GM18873 (cell line): ENCODE measurements around the gene RAP1GAP.
"Not testable (repeated sequence)": the region's sequence is repeated elsewhere in the genome, so short reads cannot be mapped to it uniquely, and the experiment has no call there.

Source experiments
- ATAC-seq: cut with Tn5 transposase; IDR thresholded peaks from one replicate; pipeline ENCODE4 v1.9.1; 2021; ENCODE audit warnings: mild to moderate bottlenecking, moderate library complexity, moderate number of reproducible peaks; ENCODE audit not compliant: unreplicated experiment, low FRiP score

RAP1GAP gene

DNA sequence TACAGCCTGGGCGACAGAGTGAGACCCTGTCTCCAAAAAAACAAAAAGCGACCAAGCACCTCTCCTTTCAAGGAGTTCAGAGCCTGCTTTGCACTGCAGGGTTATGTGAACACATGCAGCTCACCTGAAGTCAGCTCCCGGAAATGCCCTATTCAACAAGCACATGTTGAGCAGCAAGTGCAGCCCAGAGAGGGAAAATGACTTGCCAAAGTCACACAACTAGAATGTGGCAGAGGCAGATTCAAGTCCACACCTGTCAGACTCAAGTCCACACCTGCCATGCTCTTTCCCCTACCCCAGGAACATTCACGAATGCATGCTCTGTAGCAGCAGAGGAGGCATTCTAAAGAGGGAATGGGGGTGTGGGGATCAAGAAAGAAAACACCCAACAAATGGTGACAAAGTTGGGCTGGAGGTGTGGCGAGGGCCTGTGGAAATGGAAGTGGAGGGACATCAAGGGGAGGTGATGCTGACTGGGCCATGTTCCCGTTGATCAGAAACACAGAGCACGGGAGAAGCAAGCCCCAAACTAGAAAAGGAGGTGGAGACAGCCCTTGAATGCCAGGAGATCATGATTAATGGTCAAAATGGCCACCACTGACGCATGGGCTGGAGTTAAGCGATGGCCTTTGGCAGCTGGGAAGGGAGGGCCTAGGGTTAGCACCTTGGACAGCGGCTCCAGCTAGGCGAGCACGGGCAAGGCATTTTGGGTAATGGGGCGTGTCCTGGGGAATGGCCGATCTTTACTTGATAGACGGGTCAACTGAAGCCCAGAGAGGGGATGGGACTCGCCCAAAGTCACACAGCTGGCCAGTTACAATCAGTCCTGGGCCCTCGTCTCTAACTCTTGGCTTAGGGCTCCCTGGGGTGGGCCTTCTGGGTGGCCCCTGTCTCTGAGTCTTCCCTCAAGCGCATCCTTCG lies 21.5 kb downstream of the RAP1GAP start:
- no peak for ATAC-seq

DNA sequence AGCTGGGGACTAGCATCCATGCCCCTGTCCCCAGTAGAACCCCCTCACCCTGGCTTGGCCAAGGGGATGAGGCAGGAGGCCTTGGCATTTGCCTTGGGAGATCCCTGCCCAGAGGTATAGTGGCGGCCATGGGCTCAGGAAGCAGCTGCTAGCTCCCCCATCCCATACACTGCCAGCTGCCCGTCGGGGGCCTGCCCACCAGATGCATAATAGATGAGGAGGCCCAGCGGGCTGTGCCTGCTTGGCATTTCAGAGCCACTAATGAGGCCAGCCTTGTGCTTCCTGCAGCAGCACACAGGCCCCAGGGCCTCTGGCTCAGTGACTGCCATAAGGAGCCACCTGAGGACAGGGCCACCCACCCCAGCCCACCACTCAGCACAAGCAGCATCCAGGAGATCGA lies 23.6 kb downstream of the RAP1GAP start:
- ATAC-seq, result no peak

DNA sequence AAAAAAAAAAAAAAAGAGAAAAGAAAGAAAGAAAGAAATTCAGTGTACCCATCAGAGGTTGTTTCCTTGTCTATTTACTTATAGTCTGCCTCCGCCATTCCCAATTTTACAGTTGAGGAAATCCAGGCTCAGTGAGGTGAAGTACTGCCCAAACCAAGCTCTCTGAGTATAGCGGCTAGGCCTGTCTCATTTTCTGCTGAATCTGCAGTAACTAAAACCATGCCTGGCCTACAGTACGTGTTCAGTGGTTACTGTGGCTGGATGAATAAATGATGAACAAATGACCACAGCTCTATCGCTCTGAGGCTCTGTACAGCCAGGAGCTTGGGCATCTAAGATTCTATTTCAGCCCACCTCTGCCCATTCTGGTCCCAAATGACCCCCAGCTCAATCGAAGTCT lies 24.3 kb downstream of the RAP1GAP start:
- no peak for ATAC-seq

DNA sequence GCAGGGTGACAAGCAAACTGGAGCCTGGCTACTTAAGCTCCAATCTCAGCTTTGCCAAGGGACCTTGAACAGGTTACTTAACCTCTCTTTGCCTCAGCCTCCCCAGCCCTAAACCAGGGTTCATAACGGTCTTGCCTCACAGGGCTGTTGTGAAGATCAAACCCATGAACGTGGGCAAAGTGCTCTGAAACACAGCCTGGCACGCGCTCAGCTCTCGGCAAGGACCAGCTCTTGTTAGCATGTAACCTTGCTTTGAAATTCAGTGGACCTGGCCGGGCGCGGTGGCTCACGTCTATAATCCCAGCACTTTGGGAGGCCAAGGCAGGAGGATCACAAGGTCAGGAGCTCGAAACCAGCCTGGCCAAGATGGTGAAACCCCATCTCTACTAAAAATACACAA lies 24.8 kb downstream of the RAP1GAP start:
- no peak for ATAC-seq

DNA sequence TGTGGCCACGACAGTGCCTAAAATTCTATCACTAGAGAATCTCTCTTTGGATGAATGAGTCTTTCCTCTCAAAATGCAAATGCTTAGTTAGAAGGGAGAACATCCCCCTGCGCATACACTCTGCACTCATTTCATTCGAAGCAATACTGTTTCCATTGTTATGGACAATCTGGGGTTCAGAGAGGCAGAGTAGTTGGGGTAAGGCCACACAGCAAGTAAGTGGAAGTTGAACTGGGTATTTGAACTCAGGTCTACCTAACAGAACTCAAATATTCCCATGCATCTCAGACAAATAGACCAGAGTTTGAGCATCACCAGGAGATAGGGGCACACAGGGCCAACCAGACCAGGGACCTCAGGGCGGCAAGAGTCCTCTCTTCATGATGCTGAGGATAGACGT lies 25.5 kb downstream of the RAP1GAP start:
- ATAC-seq, result no peak

DNA sequence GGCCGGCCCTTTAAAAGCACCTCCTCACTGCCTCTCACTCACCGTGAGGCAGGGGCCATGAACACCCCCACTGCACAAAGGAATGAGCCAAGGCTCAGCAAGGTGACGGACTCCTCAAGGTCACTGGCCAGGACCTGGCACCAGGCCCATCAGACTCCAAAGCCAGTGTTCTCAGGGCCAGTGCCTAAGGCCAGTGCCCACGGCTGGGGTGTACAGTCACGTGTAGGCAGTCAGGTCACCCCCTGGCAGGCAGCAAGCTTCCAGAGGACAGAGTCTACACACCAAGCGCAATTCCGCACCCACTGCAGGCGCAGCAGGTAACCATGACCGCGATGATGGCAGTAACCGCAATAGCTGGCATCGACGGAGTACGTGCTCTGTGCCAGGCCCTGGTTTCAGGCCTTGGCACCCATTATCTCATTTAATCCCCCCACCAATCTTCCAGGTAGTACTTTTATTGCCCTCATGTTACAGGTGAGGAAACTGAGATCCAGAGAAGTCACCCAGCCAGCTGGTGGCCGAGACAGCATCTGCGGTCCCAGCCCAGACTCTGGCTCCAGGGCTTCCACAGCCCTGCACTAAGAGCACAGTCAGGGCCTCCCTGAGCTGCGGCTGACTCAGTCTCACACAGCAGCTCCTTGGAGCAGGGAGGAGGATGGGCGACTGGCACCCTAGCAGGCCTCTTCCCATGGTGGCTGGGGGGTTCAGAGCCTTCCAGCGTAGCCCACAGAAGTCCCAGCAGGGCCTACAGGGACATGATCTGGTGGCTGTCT lies 27.0 kb downstream of the RAP1GAP start:
- ATAC-seq, result no peak

DNA sequence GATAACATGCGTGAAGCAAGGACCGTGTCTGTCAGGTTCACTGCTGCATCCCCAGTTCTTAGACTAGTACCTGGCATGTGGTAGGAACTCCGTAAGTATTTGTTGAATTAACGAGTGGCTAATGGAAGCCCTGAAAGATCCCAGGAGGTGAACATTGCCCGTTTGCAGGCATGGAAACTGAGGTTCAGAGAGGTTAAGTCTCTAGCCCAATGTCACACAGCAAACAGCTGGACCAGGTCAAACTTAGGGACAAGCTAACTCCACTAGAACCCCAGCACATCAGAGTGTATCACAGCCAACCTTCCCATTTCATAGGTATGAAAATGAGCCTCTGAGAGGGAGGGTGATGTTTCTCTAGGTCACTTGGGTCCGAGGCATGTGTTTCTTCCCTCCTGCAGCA lies 27.6 kb downstream of the RAP1GAP start:
- ATAC-seq, result no peak

DNA sequence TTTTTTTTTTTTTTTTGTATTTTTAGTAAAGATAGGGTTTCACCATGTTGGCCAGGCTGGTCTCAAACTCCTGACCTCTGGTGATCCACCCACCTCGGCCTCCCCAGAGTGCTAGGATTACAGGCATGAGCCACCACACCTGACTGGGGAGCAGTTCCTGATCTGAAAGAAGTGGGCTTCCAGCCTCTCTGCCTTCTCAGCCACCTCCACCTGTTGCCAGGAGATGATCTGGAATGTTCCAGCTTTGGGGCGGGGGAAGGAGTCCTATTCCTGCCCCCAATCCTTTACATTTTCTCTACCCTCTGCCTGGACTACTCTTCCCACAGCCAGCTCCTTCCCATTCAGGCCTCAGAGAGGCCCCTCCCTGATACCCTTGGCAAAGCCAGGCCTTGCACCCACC lies 28.1 kb downstream of the RAP1GAP start:
- ATAC-seq, result no peak

DNA sequence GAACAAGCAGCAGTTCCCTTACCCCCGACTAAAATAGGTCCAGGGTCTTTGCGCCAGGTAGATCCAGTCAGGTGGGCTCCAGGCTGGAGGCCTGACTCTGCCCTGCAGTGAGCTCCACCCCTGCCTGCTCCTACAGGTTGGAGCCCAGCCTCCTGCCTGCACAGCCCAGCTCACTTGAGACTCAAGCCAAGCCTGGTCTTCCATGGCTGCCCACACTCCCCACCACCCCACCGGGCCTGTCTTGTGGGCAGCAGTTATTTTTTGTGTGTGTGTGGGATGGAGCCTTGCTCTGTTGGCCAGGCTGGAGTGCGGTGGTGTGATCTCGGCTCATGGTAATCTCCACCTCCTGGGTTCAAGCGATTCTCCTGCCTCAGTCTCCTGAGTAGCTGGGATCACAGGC lies 28.5 kb downstream of the RAP1GAP start:
- ATAC-seq, result no peak

DNA sequence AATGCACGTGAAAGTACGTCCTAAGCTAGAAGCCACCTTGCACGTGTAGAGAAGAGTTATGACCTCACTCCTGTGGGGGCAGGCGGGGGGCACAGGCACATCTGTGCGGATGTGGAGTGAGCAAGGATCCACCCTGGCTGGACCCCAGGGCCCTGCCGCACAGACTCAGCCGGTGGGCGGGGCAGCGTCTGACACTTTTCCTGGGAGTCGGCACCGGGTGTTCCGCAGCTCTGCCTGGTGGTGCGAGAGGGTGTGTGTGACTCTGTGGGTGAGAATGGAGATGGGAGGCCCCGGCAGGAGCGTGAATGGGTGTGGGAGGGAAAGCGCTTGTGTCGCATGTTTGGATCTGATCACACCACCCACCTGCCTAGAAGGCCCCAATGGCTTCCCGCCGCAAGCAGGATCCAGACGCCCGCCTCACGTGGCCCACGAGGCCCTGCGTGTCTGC lies 29.5 kb downstream of the RAP1GAP start:
- ATAC-seq, result no peak

DNA sequence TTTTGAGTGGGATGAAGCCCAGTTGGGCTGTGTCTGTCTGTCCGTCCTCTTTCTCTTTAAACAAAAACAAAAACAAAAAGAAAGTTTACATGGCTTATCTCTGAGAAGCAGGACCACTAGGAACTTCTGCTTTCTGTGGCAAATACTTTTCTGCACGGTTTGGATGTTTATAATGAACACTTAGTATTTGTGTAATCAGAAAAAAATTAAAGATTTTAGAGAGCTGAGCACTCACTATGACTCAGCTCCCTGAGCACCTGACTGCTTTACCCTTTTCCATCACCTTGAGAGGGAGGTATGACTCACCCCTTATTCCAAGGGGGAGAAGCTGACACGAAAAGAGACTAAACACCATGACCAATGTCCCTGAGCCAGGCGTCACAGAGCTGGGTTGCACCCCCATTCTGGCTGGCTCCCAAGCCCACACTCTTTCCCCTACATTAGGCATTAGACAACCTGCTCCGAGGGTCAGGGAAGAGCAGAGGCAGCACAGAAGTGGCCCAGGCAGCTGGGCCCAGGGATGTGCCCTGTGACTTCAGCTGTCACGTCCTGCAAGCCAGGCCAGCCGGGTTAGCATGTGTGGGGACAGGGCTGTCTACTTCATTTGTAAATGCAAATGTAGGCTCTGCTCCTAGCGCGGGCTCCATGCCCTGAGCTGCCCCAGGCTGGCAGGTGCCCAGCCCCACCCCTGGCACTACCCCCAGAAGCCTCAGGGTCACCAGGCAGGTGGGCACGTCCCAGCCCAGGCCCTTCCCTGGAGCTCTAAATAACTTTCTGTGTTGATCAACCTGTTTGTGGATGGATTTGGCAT lies 30.4 kb downstream of the RAP1GAP start:
- ATAC-seq, result no peak

DNA sequence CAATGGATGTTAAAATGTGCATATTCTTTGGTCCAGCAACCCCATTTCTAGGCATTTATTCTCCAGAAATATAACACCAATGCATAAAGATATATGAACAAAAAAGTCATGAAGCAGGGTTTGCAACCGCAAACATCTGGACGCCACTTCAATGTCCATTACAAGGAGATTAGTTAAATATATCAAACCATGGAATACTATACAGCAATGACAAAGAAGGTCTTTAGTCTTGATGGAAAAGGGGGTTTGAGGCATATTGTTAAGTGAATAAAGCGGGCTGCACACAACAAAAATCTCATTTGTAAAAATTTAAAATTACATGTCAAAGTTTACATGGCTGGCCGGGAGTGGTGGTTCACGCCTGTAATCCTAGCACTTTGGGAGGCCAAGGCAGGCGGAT lies 31.6 kb downstream of the RAP1GAP start:
- no peak for ATAC-seq

DNA sequence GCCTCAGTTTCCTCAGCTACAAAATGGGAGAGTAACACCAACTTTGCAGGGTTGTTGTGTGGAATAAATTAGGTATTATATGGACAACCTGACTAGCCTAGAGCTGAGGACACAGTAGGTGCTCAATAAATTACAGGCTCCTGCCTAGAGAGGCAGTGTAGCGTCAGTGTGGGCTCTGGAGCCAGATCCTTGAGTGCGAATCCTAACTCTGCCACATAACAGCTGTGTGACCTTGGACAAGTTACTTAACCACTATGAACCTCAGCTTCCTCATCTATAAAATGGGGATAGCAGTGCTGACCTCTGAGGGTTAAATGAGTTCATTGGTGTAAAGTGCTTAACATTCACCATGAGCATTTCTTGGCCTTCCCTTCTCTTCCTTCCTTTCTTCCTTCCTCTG lies 33.1 kb downstream of the RAP1GAP start:
- no peak for ATAC-seq

DNA sequence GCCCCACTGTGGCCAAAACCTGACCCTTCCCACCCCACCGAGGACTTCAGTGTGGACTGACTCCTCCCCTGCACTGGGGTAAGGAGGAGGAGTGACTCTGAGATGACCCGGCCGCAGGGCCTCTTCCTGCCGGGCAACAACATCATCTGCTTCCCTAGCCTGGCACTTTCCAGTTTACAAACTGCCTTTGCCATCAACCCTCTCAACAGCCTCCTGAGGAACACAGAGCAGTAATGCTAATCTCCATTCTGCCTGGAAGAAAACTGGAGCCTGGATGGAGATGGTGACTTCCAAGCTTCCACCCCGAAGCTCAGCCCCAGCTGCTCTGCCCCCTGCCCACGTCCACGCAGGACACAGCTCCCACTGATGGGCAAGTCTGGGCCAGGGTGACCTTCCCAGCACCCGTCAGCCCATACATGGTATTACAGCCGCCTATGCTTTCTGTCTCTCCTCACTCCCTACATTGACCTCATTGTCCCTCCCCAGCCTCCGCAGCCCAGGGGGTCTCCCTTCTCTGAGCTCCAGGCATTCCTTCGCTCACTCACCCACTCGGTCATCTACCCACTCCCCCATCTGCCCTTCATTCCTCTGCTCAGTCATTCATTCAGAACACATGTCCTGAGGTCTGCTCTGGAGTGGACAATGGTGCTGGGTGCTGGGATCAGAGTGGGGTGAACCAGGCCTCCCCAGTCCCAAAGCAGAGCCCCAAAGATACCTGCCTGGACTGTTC lies 34.2 kb downstream of the RAP1GAP start:
- no peak for ATAC-seq

DNA sequence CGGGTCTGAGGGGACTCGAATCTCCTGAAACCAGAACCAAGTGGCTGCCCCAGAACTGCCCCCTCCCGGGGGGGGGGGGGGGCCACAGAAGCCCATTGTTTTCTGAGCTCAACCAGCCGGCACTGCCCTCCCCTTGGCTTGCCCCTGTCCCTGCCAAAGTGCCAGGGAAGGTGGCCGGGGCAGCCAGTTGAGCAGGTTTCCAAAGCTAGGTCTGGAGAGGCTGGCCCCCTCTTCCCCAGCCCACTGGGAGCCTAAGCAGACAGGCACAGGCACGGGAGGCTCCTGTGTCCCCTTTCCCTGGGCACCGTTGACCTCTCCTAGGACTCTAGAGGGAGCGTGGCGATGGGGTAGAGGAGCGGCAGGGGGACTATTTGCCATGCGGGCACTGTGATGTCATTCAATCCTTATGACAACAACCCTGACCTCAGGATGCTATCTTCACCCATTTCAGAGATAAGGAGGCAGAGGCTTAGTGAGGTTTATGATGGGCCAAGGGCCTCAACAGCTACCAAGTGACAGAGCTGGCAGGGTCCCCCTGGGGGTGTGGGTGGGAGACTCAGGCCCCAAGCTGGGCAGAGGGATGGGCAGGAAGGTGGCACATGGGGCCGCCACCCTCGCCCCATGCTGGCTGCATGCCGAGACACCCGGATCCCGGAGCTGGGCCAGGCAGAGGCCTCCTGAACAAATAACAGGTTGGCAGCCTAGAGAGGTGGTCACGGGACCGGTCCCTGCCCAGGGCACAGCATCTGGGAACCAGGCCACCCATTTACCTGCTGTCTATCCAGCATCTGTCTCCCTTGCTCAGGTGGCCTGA lies 35.0 kb downstream of the RAP1GAP start:
- no peak for ATAC-seq

DNA sequence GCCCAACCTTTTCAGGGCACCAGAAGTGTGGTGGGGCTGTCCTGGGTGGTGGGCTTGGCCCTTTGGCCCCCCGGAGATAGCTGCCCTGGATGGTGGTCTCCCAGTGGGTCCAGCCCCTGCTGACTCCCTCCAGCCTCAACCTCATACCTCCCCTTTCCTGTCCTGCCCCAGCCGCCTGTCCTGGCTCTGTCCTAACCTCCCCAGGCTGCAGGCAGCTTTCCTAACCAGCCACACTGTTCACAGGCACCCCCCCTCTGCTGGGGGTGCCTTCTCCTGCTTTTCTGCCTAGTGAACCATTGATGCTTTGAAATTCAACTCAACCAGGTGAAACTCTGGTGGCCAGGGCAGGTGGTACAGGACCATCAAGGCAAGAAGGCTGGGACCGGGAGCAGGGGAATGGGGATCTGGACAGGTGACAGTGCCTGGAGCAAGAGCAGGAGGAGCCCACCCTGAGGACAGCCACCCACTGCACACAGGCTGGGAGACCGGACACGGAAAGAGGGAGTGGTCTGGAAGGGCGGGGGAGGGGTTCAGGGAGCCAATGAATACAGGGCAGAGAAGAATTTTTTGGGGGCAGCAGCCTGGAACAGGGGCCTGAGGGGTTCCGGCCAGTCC lies 35.9 kb downstream of the RAP1GAP start:
- no peak for ATAC-seq

DNA sequence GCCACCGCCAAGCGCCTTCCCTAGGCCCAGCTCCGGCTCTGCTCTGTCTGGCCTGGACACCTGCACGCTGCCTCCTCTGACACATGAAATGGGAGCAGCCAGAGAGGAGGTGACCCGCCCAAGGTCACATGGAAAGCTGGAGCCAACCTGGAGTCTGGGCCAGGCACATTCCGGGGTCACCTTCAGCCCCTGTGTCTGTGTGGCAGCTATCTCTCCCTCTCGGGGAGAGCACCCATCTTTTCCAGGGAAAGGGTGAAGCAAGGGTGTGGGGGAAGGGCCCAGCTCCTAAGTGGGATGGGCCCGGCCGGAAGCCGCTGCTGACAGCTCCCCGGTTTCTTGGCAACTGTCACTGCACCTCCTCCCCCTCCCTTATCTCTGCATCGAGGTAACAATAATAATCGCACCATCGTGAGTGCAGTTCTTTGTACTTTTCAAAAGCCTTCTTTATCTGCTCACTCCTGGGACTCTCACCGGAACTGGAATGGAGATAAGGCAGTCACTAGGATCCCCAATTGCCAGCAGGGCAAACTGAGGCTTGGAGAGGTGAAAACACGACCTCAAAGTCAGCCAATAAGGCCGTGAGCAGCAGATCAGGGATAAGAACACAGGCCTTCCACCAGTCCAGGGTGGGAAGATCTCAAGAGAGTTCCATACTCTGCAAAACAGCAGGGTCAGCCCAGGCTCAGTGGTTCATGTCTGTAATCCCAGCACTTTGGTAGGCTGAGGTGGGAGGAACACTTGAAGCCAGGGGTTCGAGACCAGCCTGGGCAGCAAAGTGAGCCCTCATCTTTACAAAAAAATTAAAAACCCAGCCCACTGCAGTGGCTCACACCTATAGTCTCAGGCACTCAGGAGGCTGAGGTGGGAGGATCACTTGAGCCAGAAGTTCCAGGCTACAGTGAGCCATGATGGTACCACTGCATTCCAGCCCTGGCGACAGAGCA lies 36.9 kb downstream of the RAP1GAP start:
- ATAC-seq, result no peak

DNA sequence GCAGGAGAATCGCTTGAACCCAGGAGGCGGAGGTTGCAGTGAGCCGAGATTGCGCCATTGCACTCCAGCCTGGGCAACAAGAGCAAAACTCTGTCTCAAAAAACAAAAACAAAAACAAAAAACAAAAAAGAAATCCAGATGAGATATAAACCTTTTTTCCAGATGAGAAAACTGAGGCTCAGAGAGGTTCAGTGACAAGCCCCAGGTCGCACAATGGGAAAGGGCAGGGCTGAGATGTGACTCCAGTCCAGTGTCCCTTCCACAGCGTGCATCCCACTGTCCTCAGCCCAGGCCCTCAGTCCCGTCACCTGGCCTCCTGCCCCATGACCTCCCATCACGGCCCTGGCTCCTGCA lies 37.6 kb downstream of the RAP1GAP start:
- not testable (repeated sequence) for ATAC-seq
